ENCODE data around the gene ATF7IP.

ATF7IP gene

GRCh38 chr12:14435627-14436026 lies 70.1 kb downstream of the ATF7IP start:
- no peak for TF ChIP-seq RARB (CRISPR knock-in tag; IDR thresholded peaks at IDR 0.05)
- no peak for TF ChIP-seq GLIS3 (CRISPR knock-in tag; IDR thresholded peaks at IDR 0.05)
- TF ChIP-seq ZC3H10 (CRISPR knock-in tag; IDR thresholded peaks at IDR 0.05): no peak
- TF ChIP-seq ZFP3 (CRISPR knock-in tag; IDR thresholded peaks at IDR 0.05): no peak
- TF ChIP-seq BACH2 (CRISPR knock-in tag; IDR thresholded peaks at IDR 0.05; ENCODE audit: borderline replicate concordance): no peak
- no peak for TF ChIP-seq PATZ1 (CRISPR knock-in tag; IDR thresholded peaks at IDR 0.05; ENCODE audit: borderline replicate concordance)
- no peak for TF ChIP-seq ZNF565 (CRISPR knock-in tag; conservative IDR thresholded peaks at IDR 0.05; ENCODE audit: low read depth)
- no peak for TF ChIP-seq ESRRG (CRISPR knock-in tag; IDR thresholded peaks at IDR 0.05)
- no peak for TF ChIP-seq POU6F1 (CRISPR knock-in tag; IDR thresholded peaks at IDR 0.05; ENCODE audit: borderline replicate concordance, low read depth)
- no peak for TF ChIP-seq SNAI2 (CRISPR knock-in tag; IDR thresholded peaks at IDR 0.05)
- TF ChIP-seq ZNF70 (CRISPR knock-in tag; IDR thresholded peaks at IDR 0.05): no peak
- TF ChIP-seq PPARA (CRISPR knock-in tag; IDR thresholded peaks at IDR 0.05; ENCODE audit: borderline replicate concordance): no peak
- TF ChIP-seq ARNTL (CRISPR knock-in tag; IDR thresholded peaks at IDR 0.05; ENCODE audit: borderline replicate concordance, low read depth): no peak
- TF ChIP-seq OSR1 (CRISPR knock-in tag; IDR thresholded peaks at IDR 0.05): no peak
- no peak for TF ChIP-seq ZNF8 (CRISPR knock-in tag; IDR thresholded peaks at IDR 0.05)
- no peak for TF ChIP-seq CSDC2 (CRISPR knock-in tag; IDR thresholded peaks at IDR 0.05)
- no peak for TF ChIP-seq CSRNP3 (CRISPR knock-in tag; IDR thresholded peaks at IDR 0.05)
- TF ChIP-seq CREB5 (CRISPR knock-in tag; IDR thresholded peaks at IDR 0.05; ENCODE audit: low read depth): no peak
- no peak for TF ChIP-seq ISL1 (CRISPR knock-in tag; IDR thresholded peaks at IDR 0.05)
- no peak for TF ChIP-seq TOX (CRISPR knock-in tag; IDR thresholded peaks at IDR 0.05; ENCODE audit: borderline replicate concordance)
- ATAC-seq: no peak

- no peak for ATAC-seq
- TF ChIP-seq ARNTL (CRISPR knock-in tag; IDR thresholded peaks at IDR 0.05; ENCODE audit: borderline replicate concordance, low read depth): no peak
- TF ChIP-seq TCF4 (CRISPR knock-in tag; IDR thresholded peaks at IDR 0.05; ENCODE audit: borderline replicate concordance): no peak
- TF ChIP-seq ZNF8 (CRISPR knock-in tag; IDR thresholded peaks at IDR 0.05): no peak
- TF ChIP-seq PPARA (CRISPR knock-in tag; IDR thresholded peaks at IDR 0.05; ENCODE audit: borderline replicate concordance): no peak
- no peak for TF ChIP-seq OSR1 (CRISPR knock-in tag; IDR thresholded peaks at IDR 0.05)
- no peak for TF ChIP-seq ISL1 (CRISPR knock-in tag; IDR thresholded peaks at IDR 0.05)
- no peak for TF ChIP-seq CREB5 (CRISPR knock-in tag; IDR thresholded peaks at IDR 0.05; ENCODE audit: low read depth)
- no peak for TF ChIP-seq ZNF70 (CRISPR knock-in tag; IDR thresholded peaks at IDR 0.05)
- no peak for TF ChIP-seq TOX (CRISPR knock-in tag; IDR thresholded peaks at IDR 0.05; ENCODE audit: borderline replicate concordance)
- no peak for TF ChIP-seq ZNF565 (CRISPR knock-in tag; conservative IDR thresholded peaks at IDR 0.05; ENCODE audit: low read depth)
- no peak for TF ChIP-seq ZFP30 (CRISPR knock-in tag; IDR thresholded peaks at IDR 0.05)
- no peak for TF ChIP-seq ESRRG (CRISPR knock-in tag; IDR thresholded peaks at IDR 0.05)
Observed at GRCh38 chr12:14442221-14442881, 76.9 kb downstream of the ATF7IP start.

- no peak for TF ChIP-seq RARB (CRISPR knock-in tag; IDR thresholded peaks at IDR 0.05)
- TF ChIP-seq TOX (CRISPR knock-in tag; IDR thresholded peaks at IDR 0.05; ENCODE audit: borderline replicate concordance): no peak
- TF ChIP-seq ESRRG (CRISPR knock-in tag; IDR thresholded peaks at IDR 0.05): no peak
- ATAC-seq: no peak
Observed at GRCh38 chr12:14443531-14443930, 78.0 kb downstream of the ATF7IP start.

All from SK-N-SH treated with all-trans-retinoic acid at 6 μM for 48 hours (cell line).